SK-N-SH treated with all-trans-retinoic acid at 6 μM for 48 hours (cell line): ENCODE data around the gene NXPH4.

Source experiments
- ATAC-seq: fragments of 200-7000 bp; cut with Tn5 transposase; 3 replicates; pipeline ENCODE4 v1.9.1; 2020; ENCODE audit warnings: mild to moderate bottlenecking, moderate library complexity
- ARNTL ChIP-seq: fragments of 450-650 bp; formaldehyde crosslinking; IDR thresholded peaks from 2 replicates; pipeline ENCODE4 v1.5.0; 2020; ENCODE audit warnings: low read depth, mild to moderate bottlenecking, moderate library complexity, borderline replicate concordance
- BACH2 ChIP-seq: fragments of 250-450 bp; sonication (Bioruptor Pico); IDR thresholded peaks from 2 replicates; pipeline ENCODE4 v1.9.0; 2021; ENCODE audit warnings: mild to moderate bottlenecking, borderline replicate concordance
- CSDC2 ChIP-seq: fragments of 250-450 bp; sonication (Bioruptor Pico); IDR thresholded peaks from 2 replicates; pipeline ENCODE4 v1.5.0; 2020; ENCODE audit warnings: mild to moderate bottlenecking, moderate library complexity
- ESRRG ChIP-seq: fragments of 250-450 bp; sonication (Bioruptor Pico); IDR thresholded peaks from 2 replicates; pipeline ENCODE4 v1.6.1; 2021; ENCODE audit warnings: mild to moderate bottlenecking
- GLIS3 ChIP-seq: fragments of 250-450 bp; sonication (Bioruptor Pico); IDR thresholded peaks from 2 replicates; pipeline ENCODE4 v1.5.0; 2020; ENCODE audit warnings: mild to moderate bottlenecking, moderate library complexity
- ISL1 ChIP-seq: fragments of 250-450 bp; sonication (Bioruptor Pico); IDR thresholded peaks from 2 replicates; pipeline ENCODE4 v2.1.2; 2022; ENCODE audit warnings: mild to moderate bottlenecking, moderate library complexity
- OSR1 ChIP-seq: fragments of 250-450 bp; sonication (Bioruptor Pico); IDR thresholded peaks from 2 replicates; pipeline ENCODE4 v1.8.0; 2022; ENCODE audit warnings: moderate library complexity, mild to moderate bottlenecking, inconsistent platforms
- PPARA ChIP-seq: fragments of 250-450 bp; sonication (Bioruptor Pico); IDR thresholded peaks from 2 replicates; pipeline ENCODE4 v1.5.0; 2020; ENCODE audit warnings: mild to moderate bottlenecking, borderline replicate concordance
- RARB ChIP-seq: fragments of 250-450 bp; sonication (Bioruptor Pico); IDR thresholded peaks from 2 replicates; pipeline ENCODE4 v1.8.0; 2021; ENCODE audit warnings: mild to moderate bottlenecking, moderate library complexity
- TCF4 ChIP-seq: fragments of 250-450 bp; sonication (Bioruptor Pico); IDR thresholded peaks from 2 replicates; pipeline ENCODE4 v1.8.0; 2021; ENCODE audit warnings: mild to moderate bottlenecking, moderate library complexity, borderline replicate concordance
- TOX ChIP-seq: fragments of 250-450 bp; sonication (Bioruptor Pico); IDR thresholded peaks from 2 replicates; pipeline ENCODE4 v1.8.0; 2021; ENCODE audit warnings: mild to moderate bottlenecking, moderate library complexity, borderline replicate concordance
- ZC3H10 ChIP-seq: fragments of 250-450 bp; sonication (Bioruptor Pico); IDR thresholded peaks from 2 replicates; pipeline ENCODE4 v1.5.1; 2021; ENCODE audit warnings: mild to moderate bottlenecking, moderate library complexity
- ZFP30 ChIP-seq: fragments of 450-650 bp; formaldehyde crosslinking; IDR thresholded peaks from 2 replicates; pipeline ENCODE4 v1.5.0; 2022; ENCODE audit warnings: mild to moderate bottlenecking, moderate library complexity
- ZNF565 ChIP-seq: fragments of 450-650 bp; formaldehyde crosslinking; conservative IDR thresholded peaks from 2 replicates; pipeline ENCODE4 v1.5.0; 2020; ENCODE audit warnings: low read depth, mild to moderate bottlenecking, moderate library complexity
- ZNF8 ChIP-seq: fragments of 450-650 bp; formaldehyde crosslinking; IDR thresholded peaks from 2 replicates; pipeline ENCODE4 v1.5.0; 2020; ENCODE audit warnings: mild to moderate bottlenecking, moderate library complexity
- TF ChIP-seq, protein P1 (sequence below): fragments of 250-450 bp; sonication (Bioruptor Pico); IDR thresholded peaks from 2 replicates; pipeline ENCODE4 v1.5.0; 2020; ENCODE audit warnings: mild to moderate bottlenecking, moderate library complexity
- TF ChIP-seq, protein P2 (sequence below): fragments of 250-450 bp; sonication (Bioruptor Pico); IDR thresholded peaks from 2 replicates; pipeline ENCODE4 v1.5.1; 2020; ENCODE audit warnings: low read depth, mild to moderate bottlenecking, moderate library complexity
- TF ChIP-seq, protein P3 (sequence below): fragments of 250-450 bp; sonication (Bioruptor Pico); IDR thresholded peaks from 2 replicates; pipeline ENCODE4 v1.8.0; 2021; ENCODE audit warnings: low read depth, mild to moderate bottlenecking, moderate library complexity, borderline replicate concordance
- TF ChIP-seq, protein P4 (sequence below): fragments of 250-450 bp; sonication (Bioruptor Pico); IDR thresholded peaks from 2 replicates; pipeline ENCODE4 v1.8.0; 2020; ENCODE audit warnings: mild to moderate bottlenecking, moderate library complexity, borderline replicate concordance
- TF ChIP-seq, protein P5 (sequence below): fragments of 250-450 bp; sonication (Bioruptor Pico); IDR thresholded peaks from 2 replicates; pipeline ENCODE4 v1.5.1; 2021; ENCODE audit warnings: mild to moderate bottlenecking, moderate library complexity

The NXPH4 gene

DNA sequence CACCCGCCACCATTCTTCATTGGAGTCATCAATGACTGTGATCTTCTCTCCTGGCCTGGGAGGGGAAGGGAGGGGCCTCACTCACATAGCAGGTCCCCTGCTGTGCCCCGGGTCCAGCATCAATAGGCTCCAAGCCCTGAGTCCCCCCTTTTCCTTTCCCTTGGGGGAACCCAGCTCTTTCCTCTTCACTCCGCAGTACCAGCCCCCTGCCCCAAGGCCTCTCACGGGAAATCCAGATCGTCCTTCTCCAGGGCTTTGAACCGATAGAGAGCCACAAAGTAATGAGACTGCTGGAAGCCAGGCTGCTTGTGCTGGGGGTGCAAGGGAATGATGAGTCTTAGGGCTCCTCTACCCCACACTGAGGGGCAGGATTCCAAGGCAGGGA, 27.7 kb downstream of the NXPH4 start (continued):
- TF ChIP-seq, protein P1, sequence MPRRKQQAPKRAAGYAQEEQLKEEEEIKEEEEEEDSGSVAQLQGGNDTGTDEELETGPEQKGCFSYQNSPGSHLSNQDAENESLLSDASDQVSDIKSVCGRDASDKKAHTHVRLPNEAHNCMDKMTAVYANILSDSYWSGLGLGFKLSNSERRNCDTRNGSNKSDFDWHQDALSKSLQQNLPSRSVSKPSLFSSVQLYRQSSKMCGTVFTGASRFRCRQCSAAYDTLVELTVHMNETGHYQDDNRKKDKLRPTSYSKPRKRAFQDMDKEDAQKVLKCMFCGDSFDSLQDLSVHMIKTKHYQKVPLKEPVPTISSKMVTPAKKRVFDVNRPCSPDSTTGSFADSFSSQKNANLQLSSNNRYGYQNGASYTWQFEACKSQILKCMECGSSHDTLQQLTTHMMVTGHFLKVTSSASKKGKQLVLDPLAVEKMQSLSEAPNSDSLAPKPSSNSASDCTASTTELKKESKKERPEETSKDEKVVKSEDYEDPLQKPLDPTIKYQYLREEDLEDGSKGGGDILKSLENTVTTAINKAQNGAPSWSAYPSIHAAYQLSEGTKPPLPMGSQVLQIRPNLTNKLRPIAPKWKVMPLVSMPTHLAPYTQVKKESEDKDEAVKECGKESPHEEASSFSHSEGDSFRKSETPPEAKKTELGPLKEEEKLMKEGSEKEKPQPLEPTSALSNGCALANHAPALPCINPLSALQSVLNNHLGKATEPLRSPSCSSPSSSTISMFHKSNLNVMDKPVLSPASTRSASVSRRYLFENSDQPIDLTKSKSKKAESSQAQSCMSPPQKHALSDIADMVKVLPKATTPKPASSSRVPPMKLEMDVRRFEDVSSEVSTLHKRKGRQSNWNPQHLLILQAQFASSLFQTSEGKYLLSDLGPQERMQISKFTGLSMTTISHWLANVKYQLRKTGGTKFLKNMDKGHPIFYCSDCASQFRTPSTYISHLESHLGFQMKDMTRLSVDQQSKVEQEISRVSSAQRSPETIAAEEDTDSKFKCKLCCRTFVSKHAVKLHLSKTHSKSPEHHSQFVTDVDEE (CRISPR knock-in tag) = no peak
- TF ChIP-seq OSR1 (CRISPR knock-in tag) (no peak), ZNF565 (CRISPR knock-in tag) (no peak), PPARA (no peak), ZC3H10 (no peak)

DNA sequence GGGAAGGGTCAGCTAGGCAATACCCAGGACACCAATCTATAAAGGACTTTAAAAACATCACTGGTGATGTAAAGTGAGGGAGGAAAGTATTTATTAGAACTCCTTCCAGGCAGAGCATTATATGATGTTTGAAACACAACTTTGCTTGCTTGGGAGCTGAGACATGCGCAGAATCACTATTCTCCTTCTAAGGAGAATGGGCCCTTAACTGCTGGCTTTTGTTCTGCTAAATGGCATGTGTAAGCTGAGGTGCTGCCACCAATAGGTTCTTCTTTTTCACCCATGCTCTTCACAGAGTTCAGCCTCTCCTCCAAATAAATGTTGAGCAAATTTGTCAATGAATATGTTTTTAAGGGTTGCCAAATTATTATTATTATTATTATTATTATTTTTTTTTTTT, 30.4 kb downstream of the NXPH4 start:
- no peak for ATAC-seq
- TF ChIP-seq ISL1 (CRISPR knock-in tag) (no peak), BACH2 (CRISPR knock-in tag) (no peak), OSR1 (CRISPR knock-in tag) (no peak), TOX (CRISPR knock-in tag) (no peak), RARB (CRISPR knock-in tag) (no peak), ZNF8 (CRISPR knock-in tag) (no peak), CSDC2 (no peak), ESRRG (CRISPR knock-in tag) (no peak), ZNF565 (CRISPR knock-in tag) (no peak), ZFP30 (CRISPR knock-in tag) (no peak), ZC3H10 (no peak), ARNTL (no peak), GLIS3 (CRISPR knock-in tag) (no peak)
- TF ChIP-seq, protein P2, sequence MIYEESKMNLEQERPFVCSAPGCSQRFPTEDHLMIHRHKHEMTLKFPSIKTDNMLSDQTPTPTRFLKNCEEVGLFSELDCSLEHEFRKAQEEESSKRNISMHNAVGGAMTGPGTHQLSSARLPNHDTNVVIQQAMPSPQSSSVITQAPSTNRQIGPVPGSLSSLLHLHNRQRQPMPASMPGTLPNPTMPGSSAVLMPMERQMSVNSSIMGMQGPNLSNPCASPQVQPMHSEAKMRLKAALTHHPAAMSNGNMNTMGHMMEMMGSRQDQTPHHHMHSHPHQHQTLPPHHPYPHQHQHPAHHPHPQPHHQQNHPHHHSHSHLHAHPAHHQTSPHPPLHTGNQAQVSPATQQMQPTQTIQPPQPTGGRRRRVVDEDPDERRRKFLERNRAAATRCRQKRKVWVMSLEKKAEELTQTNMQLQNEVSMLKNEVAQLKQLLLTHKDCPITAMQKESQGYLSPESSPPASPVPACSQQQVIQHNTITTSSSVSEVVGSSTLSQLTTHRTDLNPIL (CRISPR knock-in tag) = no peak
- TF ChIP-seq, protein P3, sequence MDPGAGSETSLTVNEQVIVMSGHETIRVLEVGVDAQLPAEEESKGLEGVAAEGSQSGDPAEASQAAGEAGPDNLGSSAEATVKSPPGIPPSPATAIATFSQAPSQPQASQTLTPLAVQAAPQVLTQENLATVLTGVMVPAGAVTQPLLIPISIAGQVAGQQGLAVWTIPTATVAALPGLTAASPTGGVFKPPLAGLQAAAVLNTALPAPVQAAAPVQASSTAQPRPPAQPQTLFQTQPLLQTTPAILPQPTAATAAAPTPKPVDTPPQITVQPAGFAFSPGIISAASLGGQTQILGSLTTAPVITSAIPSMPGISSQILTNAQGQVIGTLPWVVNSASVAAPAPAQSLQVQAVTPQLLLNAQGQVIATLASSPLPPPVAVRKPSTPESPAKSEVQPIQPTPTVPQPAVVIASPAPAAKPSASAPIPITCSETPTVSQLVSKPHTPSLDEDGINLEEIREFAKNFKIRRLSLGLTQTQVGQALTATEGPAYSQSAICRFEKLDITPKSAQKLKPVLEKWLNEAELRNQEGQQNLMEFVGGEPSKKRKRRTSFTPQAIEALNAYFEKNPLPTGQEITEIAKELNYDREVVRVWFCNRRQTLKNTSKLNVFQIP (CRISPR knock-in tag) = no peak

DNA sequence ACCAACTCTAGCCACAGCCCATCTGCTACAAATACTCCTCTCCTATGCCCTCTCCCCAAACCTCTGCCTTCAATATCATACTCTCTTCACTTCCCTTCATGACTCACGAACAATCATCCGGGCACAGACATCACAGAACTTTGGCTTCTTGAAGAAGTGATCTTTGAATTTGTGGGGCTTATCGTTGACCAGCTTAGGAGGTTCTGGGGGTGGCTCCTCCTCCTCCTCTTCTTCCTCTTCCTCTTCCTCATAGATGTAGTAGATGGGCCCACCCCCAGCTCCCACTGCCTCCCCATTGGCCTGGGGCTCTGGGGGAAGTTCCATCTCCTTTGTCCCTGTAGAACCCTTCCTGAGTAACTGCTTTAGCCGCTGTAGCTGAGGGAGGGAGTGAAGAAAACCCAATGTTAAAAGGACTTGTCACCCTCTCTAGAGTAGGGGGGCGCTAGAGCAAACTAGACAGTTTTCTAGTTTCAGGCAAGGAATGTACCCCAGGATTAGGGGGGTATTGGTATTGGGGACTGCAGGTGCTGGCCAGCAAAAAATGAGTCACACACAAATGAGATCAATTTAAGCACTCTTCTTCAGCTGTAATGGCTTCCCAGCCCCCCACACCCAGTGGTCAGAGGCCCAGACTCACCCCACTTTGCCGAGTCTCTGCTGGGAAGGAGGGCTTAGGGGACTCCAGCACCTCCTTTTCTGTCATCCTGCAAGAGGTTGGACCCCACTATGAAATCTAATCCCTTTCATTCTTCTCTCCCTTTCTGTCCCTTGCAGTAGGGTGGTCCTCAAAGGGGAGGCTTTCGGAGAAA, 32.5 kb downstream of the NXPH4 start:
- no peak for ATAC-seq
- TF ChIP-seq, protein P4, sequence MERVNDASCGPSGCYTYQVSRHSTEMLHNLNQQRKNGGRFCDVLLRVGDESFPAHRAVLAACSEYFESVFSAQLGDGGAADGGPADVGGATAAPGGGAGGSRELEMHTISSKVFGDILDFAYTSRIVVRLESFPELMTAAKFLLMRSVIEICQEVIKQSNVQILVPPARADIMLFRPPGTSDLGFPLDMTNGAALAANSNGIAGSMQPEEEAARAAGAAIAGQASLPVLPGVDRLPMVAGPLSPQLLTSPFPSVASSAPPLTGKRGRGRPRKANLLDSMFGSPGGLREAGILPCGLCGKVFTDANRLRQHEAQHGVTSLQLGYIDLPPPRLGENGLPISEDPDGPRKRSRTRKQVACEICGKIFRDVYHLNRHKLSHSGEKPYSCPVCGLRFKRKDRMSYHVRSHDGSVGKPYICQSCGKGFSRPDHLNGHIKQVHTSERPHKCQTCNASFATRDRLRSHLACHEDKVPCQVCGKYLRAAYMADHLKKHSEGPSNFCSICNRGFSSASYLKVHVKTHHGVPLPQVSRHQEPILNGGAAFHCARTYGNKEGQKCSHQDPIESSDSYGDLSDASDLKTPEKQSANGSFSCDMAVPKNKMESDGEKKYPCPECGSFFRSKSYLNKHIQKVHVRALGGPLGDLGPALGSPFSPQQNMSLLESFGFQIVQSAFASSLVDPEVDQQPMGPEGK = no peak
- TF ChIP-seq TCF4 (CRISPR knock-in tag) (no peak), ISL1 (CRISPR knock-in tag) (no peak), TOX (CRISPR knock-in tag) (no peak), BACH2 (CRISPR knock-in tag) (no peak), OSR1 (CRISPR knock-in tag) (no peak)
- TF ChIP-seq, protein P5, sequence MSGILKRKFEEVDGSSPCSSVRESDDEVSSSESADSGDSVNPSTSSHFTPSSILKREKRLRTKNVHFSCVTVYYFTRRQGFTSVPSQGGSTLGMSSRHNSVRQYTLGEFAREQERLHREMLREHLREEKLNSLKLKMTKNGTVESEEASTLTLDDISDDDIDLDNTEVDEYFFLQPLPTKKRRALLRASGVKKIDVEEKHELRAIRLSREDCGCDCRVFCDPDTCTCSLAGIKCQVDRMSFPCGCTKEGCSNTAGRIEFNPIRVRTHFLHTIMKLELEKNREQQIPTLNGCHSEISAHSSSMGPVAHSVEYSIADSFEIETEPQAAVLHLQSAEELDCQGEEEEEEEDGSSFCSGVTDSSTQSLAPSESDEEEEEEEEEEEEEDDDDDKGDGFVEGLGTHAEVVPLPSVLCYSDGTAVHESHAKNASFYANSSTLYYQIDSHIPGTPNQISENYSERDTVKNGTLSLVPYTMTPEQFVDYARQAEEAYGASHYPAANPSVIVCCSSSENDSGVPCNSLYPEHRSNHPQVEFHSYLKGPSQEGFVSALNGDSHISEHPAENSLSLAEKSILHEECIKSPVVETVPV = no peak
- TF ChIP-seq, all 23 proteins: peak for 0
